IMR-90 (cell line): ENCODE data around the gene RGS9. TPM values are rescaled to one million over a fixed set of nuclear protein-coding genes. Genes with fewer than 3 reads are reported as not detected.
A peak's percentile ranks its signal among the peaks of the same experiment; 100 is the strongest.

ENCODE experiments used
- ATAC-seq: fragments of 200-7000 bp; cut with Tn5 transposase; 2 replicates; pipeline ENCODE4 v1.9.1; 2020; ENCODE audit warnings: low read depth, mild to moderate bottlenecking, moderate library complexity
- BruUV-seq: library from RNA; stranded (reverse); fragments of 400-500 nt; replicated peaks from 2 replicates; lab custom pipeline; 2021; lab: Mats Ljungman, UMichigan
- CTCF ChIA-PET: fragments of 300-600 bp; formaldehyde crosslinking; extraction: SDS; loops from one replicate; lab custom pipeline; 2021; ENCODE audit warnings: antibody characterized with exemption; lab: Yijun Ruan, JAX
- POLR2A ChIA-PET: fragments of 300-600 bp; sonication (Branson Sonifier 250); formaldehyde crosslinking; loops from one replicate; lab custom pipeline; 2022; ENCODE audit warnings: antibody characterized with exemption; ENCODE audit not compliant: unreplicated experiment; lab: Charles Lee
- DNase-seq: peaks from one replicate; pipeline ENCODE4 v3.0.0; 2013
- H2AFZ ChIP-seq: replicated peaks from 2 replicates; pipeline ENCODE3; 2013; ENCODE audit warnings: low read length, mild to moderate bottlenecking; ENCODE audit not compliant: poor library complexity
- H2AK5ac ChIP-seq: 2 replicates; pipeline ENCODE4 v1.6.1; 2013; ENCODE audit warnings: low read depth, low read length, inconsistent platforms
- H2AK9ac ChIP-seq: replicated peaks from 2 replicates; pipeline ENCODE3; 2013; ENCODE audit warnings: mild to moderate bottlenecking, low read depth, low read length, moderate library complexity; ENCODE audit not compliant: poor library complexity
- H2BK120ac ChIP-seq: 2 replicates; pipeline ENCODE4 v1.6.1; 2013; ENCODE audit warnings: low read depth, low read length, inconsistent platforms
- H2BK15ac ChIP-seq: 3 replicates; pipeline ENCODE4 v1.6.1; 2013; ENCODE audit warnings: low read depth, low read length, inconsistent platforms
- H2BK20ac ChIP-seq: 2 replicates; pipeline ENCODE4 v1.6.1; 2013; ENCODE audit warnings: low read depth, mild to moderate bottlenecking, inconsistent platforms, low read length, moderate library complexity
- H2BK5ac ChIP-seq: 2 replicates; pipeline ENCODE4 v1.6.1; 2013; ENCODE audit warnings: mild to moderate bottlenecking, low read depth, low read length, inconsistent platforms; ENCODE audit not compliant: poor library complexity, severe bottlenecking
- H3K14ac ChIP-seq: replicated peaks from 2 replicates; pipeline ENCODE4 v1.6.1; 2013; ENCODE audit warnings: low read depth, low read length, inconsistent platforms
- H3K18ac ChIP-seq: 2 replicates; pipeline ENCODE4 v1.6.1; 2013; ENCODE audit warnings: low read depth, low read length, control low read depth
- H3K23ac ChIP-seq: 2 replicates; pipeline ENCODE4 v1.6.1; 2013; ENCODE audit warnings: low read depth, low read length, inconsistent platforms
- H3K27ac ChIP-seq: 2 replicates; pipeline ENCODE4 v1.5.1; 2013; ENCODE audit warnings: mild to moderate bottlenecking, control low read depth, low read length; ENCODE audit not compliant: insufficient read depth
- H3K27me3 ChIP-seq: 2 replicates; pipeline ENCODE4 v1.6.1; 2013; ENCODE audit warnings: low read length; ENCODE audit not compliant: control insufficient read depth, insufficient read depth
- H3K36me3 ChIP-seq: 2 replicates; pipeline ENCODE4 v1.6.1; 2013; ENCODE audit warnings: low read length, mixed read lengths; ENCODE audit not compliant: control insufficient read depth, insufficient read depth
- H3K4ac ChIP-seq: 2 replicates; pipeline ENCODE4 v1.6.1; 2013; ENCODE audit warnings: low read depth, low read length, inconsistent platforms
- H3K4me1 ChIP-seq: 2 replicates; pipeline ENCODE4 v1.6.1; 2013; ENCODE audit warnings: low read length, mixed read lengths; ENCODE audit not compliant: control insufficient read depth, insufficient read depth
- H3K4me2 ChIP-seq: 2 replicates; pipeline ENCODE4 v1.6.1; 2013; ENCODE audit warnings: low read depth, mild to moderate bottlenecking, control low read depth, low read length, moderate library complexity
- H3K4me3 ChIP-seq: 2 replicates; pipeline ENCODE4 v1.5.1; 2013; ENCODE audit warnings: low read depth, mild to moderate bottlenecking, control low read depth, low read length, moderate library complexity; ENCODE audit not compliant: insufficient read depth
- H3K56ac ChIP-seq: 2 replicates; pipeline ENCODE4 v1.6.1; 2013; ENCODE audit warnings: low read length, inconsistent platforms; ENCODE audit not compliant: insufficient read depth; ENCODE audit errors: extremely low read depth
- H3K79me1 ChIP-seq, 2 experiments: 2 replicates each; pipeline ENCODE4 v1.6.1; 2013; ENCODE audit warnings: low read length in 2 of 2, inconsistent platforms in 1 of 2, low read depth in 1 of 2
- H3K9ac ChIP-seq: 2 replicates; pipeline ENCODE4 v1.6.1; 2013; ENCODE audit warnings: low read depth, low read length, control low read depth
- H3K9me1 ChIP-seq: 2 replicates; pipeline ENCODE4 v1.6.1; 2013; ENCODE audit warnings: low read length, inconsistent platforms; ENCODE audit not compliant: insufficient read depth
- H3K9me3 ChIP-seq: 2 replicates; pipeline ENCODE4 v1.6.1; 2013; ENCODE audit warnings: low read length; ENCODE audit not compliant: control insufficient read depth, insufficient read depth
- H4K20me1 ChIP-seq: 2 replicates; pipeline ENCODE4 v1.6.1; 2013; ENCODE audit warnings: low read length, inconsistent platforms; ENCODE audit not compliant: insufficient read depth
- H4K5ac ChIP-seq: 2 replicates; pipeline ENCODE4 v1.6.1; 2013; ENCODE audit warnings: mild to moderate bottlenecking, low read depth, low read length, control low read depth
- H4K8ac ChIP-seq, 2 experiments: 2 replicates each; pipeline ENCODE4 v1.6.1; 2013; ENCODE audit warnings: low read depth in 2 of 2, low read length in 2 of 2, control low read depth in 1 of 2, inconsistent platforms in 1 of 2
- H4K91ac ChIP-seq: 2 replicates; pipeline ENCODE4 v1.6.1; 2013; ENCODE audit warnings: low read depth, low read length, inconsistent platforms; ENCODE audit not compliant: insufficient read depth
- BHLHE40 ChIP-seq: fragments of 150-350 bp; IDR thresholded peaks from 2 replicates; pipeline ENCODE4 v1.6.1; 2016; ENCODE audit warnings: mild to moderate bottlenecking, low read depth, low read length
- CHD1 ChIP-seq: IDR thresholded peaks from 2 replicates; pipeline ENCODE4 v1.6.1; 2012; ENCODE audit warnings: low read depth, low read length, improper control_type of control experiment
- CTCF ChIP-seq: conservative IDR thresholded peaks from 2 replicates; pipeline ENCODE4 v1.5.1; 2012; ENCODE audit warnings: mild to moderate bottlenecking, low read depth, low read length, improper control_type of control experiment
- ELK1 ChIP-seq: fragments of 150-350 bp; IDR thresholded peaks from 2 replicates; pipeline ENCODE4 v1.6.1; 2016; ENCODE audit warnings: low read depth, mild to moderate bottlenecking, low read length, moderate library complexity, borderline replicate concordance
- MXI1 ChIP-seq: IDR thresholded peaks from 2 replicates; pipeline ENCODE4 v1.6.1; 2012; ENCODE audit warnings: low read depth, mild to moderate bottlenecking, low read length, moderate library complexity, borderline replicate concordance
- NFE2L2 ChIP-seq: fragments of 150-350 bp; IDR thresholded peaks from 2 replicates; pipeline ENCODE4 v1.6.1; 2016; ENCODE audit warnings: low read depth, mild to moderate bottlenecking, low read length
- POLR2A ChIP-seq: IDR thresholded peaks from 2 replicates; pipeline ENCODE4 v1.6.1; 2012; ENCODE audit warnings: mild to moderate bottlenecking, low read depth, low read length
- RAD21 ChIP-seq: IDR thresholded peaks from 2 replicates; pipeline ENCODE4 v1.6.1; 2012; ENCODE audit warnings: low read length, improper control_type of control experiment
- RCOR1 ChIP-seq: IDR thresholded peaks from 2 replicates; pipeline ENCODE4 v1.6.1; 2012; ENCODE audit warnings: mild to moderate bottlenecking, low read length, improper control_type of control experiment; ENCODE audit not compliant: insufficient replicate concordance
- RFX5 ChIP-seq: IDR thresholded peaks from 2 replicates; pipeline ENCODE4 v1.8.0; 2012; ENCODE audit warnings: low read depth, mild to moderate bottlenecking, low read length, moderate library complexity
- USF2 ChIP-seq: fragments of 150-350 bp; IDR thresholded peaks from 2 replicates; pipeline ENCODE4 v1.6.1; 2017; ENCODE audit warnings: mild to moderate bottlenecking, antibody characterized with exemption, low read length, low read depth
- WGBS, 2 experiments: methylation state at CpG; one replicate each; pipeline versions ENCODE4 v1.1.5 to v1.1.7; 2013; ENCODE audit warnings: missing lambda C conversion rate in 2 of 2; ENCODE audit not compliant: insufficient read length in 1 of 2; ENCODE audit errors: extremely low coverage in 2 of 2; 5-methylcytosine and 5-hydroxymethylcytosine counted together
- dilution Hi-C: fragments of 300-500 bp; cut with HindIII; formaldehyde crosslinking; loops from one replicate; pipeline ENCODE4 v1.14.3; 2018; ENCODE audit warnings: low sequenced_read_pairs; ENCODE audit not compliant: unreplicated experiment
- in situ Hi-C: fragments of 300-500 bp; cut with MboI; formaldehyde crosslinking; loops from 3 replicates; pipeline ENCODE4 v1.14.3; 2019; ENCODE audit warnings: low sequenced_read_pairs, inconsistent platforms, mixed read lengths
- intact Hi-C: fragments of 100-400 bp; cut with micrococcal nuclease; formaldehyde crosslinking; loops from 2 replicates; pipeline ENCODE4 v1.10.0; 2022
- polyA plus RNA-seq, 3 experiments: library from polyadenylated mRNA; depleted of rRNA; stranded (reverse); fragments of >200 nt; gene quantifications; 2 replicates each; pipeline ENCODE4 v1.2.3, GENCODE V29; 2012; ENCODE audit warnings: low replicate concordance in 1 of 3
- total RNA-seq: library from RNA; depleted of rRNA; stranded (reverse); fragments of >200 nt; gene quantifications from 2 replicates; pipeline ENCODE4 v1.2.3, GENCODE V29; 2012

RGS9 gene
- total and polyA plus RNA-seq, 2 of the 4 experiments (the other 2 are of a cell fraction), result 0.90 to 1.1 TPM

- TF ChIP-seq BHLHE40, result no peak
- no peak for TF ChIP-seq CHD1
- no peak for TF ChIP-seq MXI1
- no peak for TF ChIP-seq ELK1
- TF ChIP-seq NFE2L2, result no peak
- TF ChIP-seq RCOR1, result no peak
- no peak for TF ChIP-seq RFX5
- no peak for TF ChIP-seq CTCF
- TF ChIP-seq RAD21, result no peak
- no peak for TF ChIP-seq USF2
- TF ChIP-seq POLR2A, result no peak
- no TSS peak for BruUV-seq
- no peak overlapping the region for H3K23ac ChIP-seq
- H2BK20ac ChIP-seq, result no peak overlapping the region
- no peak overlapping the region for H4K8ac ChIP-seq
- no peak overlapping the region for H3K14ac ChIP-seq
- H3K4me1 ChIP-seq, result peaks cover 11% of the 10 kb centered on the region
- no peak overlapping the region; the same call in 1 of the 2 replicates for H3K4ac ChIP-seq
- ChIA-PET CTCF (interaction anchor here (0.7 kb wide), 1 partner anchor 120 kb away, joined by 3 read pairs; no protein-coding TSS in a partner anchor), POLR2A (no interaction called here)
- no peaks in the 10 kb centered on the region for H3K36me3 ChIP-seq
- H2AFZ ChIP-seq, result peak overlapping the region; percentile 24
- intact Hi-C loops (no loop called here), dilution Hi-C loops (no loop called here), in situ Hi-C loops (no loop called here)
- no peak overlapping the region for H4K5ac ChIP-seq
- H3K4me3 ChIP-seq, result no peak overlapping the region
- no peaks in the 10 kb centered on the region for H4K20me1 ChIP-seq
- no peak overlapping the region for H2BK120ac ChIP-seq
- no peaks in the 10 kb centered on the region for H3K9me3 ChIP-seq
- peaks cover 24% of the 10 kb centered on the region for H3K9me1 ChIP-seq
- no peaks in the 10 kb centered on the region for H3K79me1 ChIP-seq
- H2BK15ac ChIP-seq, result no peak overlapping the region
- H4K91ac ChIP-seq, result no peak overlapping the region; the same call in 1 of the 2 replicates
- ATAC-seq, result no peak
- no peak overlapping the region for H3K4me2 ChIP-seq
- no peak for DNase-seq
- no peak overlapping the region for H2AK9ac ChIP-seq
- no peak overlapping the region for H3K27ac ChIP-seq
- no peaks in the 10 kb centered on the region for H3K27me3 ChIP-seq
- H3K56ac ChIP-seq, result no peak overlapping the region
- no peak overlapping the region for H2BK5ac ChIP-seq
- H3K9ac ChIP-seq, result no peak overlapping the region
- peak overlapping the region; percentile 67; the same call in 1 of the 2 replicates for H2AK5ac ChIP-seq
- WGBS, 2 experiments, result 100% methylated on average over 1 of the region's 3 CpGs; no CpG with 5 or more reads in 1 of the 2 experiments
- no peak overlapping the region for H3K18ac ChIP-seq
These were observed 32.5 kb downstream of the RGS9 start for GRCh38 chr17:65169691-65170090.
